Measurements from ENCODE around the gene TOP2A. TPM values are rescaled to one million over a fixed set of nuclear protein-coding genes. Genes with fewer than 3 reads are reported as not detected.

TOP2A gene
- total and polyA plus RNA-seq, 9 of the 15 experiments (the other 6 are each of a cell fraction or from before 2014, with no cell fraction given): 133 to 347 (median 259) TPM

GRCh38 chr17:40362696-40363110, 55.0 kb downstream of the TOP2A start (continued):
- peak in 1 of 2 experiments; percentile 47; a peak in 1 of 4 replicates for TF ChIP-seq MNT (conservative IDR thresholded peaks at IDR 0.05)
- peak; percentile 56; the same call in 1 of the 2 replicates for TF ChIP-seq STAG1 (CRISPR knock-in tag; IDR thresholded peaks at IDR 0.05; ENCODE audit: borderline replicate concordance)
- TF ChIP-seq RBM39 (optimal IDR thresholded peaks at IDR 0.05; ENCODE audit: low read depth, low read length): no peak
- TF ChIP-seq GTF2B (IDR thresholded peaks at IDR 0.05; ENCODE audit: extremely low read depth, insufficient read length): no peak
- TF ChIP-seq PPARD (CRISPR knock-in tag; IDR thresholded peaks at IDR 0.05): no peak
- no peak for TF ChIP-seq HINFP (tag; conservative IDR thresholded peaks at IDR 0.05; ENCODE audit: low read depth)
- no peak for TF ChIP-seq NR2C2 (CRISPR knock-in tag; IDR thresholded peaks at IDR 0.05)
- TF ChIP-seq NR2C2 (tag; IDR thresholded peaks at IDR 0.05): peak; percentile 63; the same call in 1 of the 2 replicates
- TF ChIP-seq FIP1L1 (IDR thresholded peaks at IDR 0.05; ENCODE audit: low read depth, low read length, poor library complexity, severe bottlenecking): peak; percentile 61
- TF ChIP-seq SMARCA4 (IDR thresholded peaks at IDR 0.05): no peak
- no peak for TF ChIP-seq ZNF766 (CRISPR knock-in tag; conservative IDR thresholded peaks at IDR 0.05)
- TF ChIP-seq PRPF4 (IDR thresholded peaks at IDR 0.05; ENCODE audit: insufficient read depth, low read depth, low read length, poor library complexity, severe bottlenecking): no peak
- no peak for TF ChIP-seq ZBED1 (IDR thresholded peaks at IDR 0.05)
- no peak for TF ChIP-seq EWSR1 (IDR thresholded peaks at IDR 0.05; ENCODE audit: borderline replicate concordance, low read depth, partially characterized antibody)
- TF ChIP-seq DACH1 (IDR thresholded peaks at IDR 0.05; ENCODE audit: partially characterized antibody): no peak
- TF ChIP-seq ZNF146 (CRISPR knock-in tag; IDR thresholded peaks at IDR 0.05; ENCODE audit: unreplicated experiment): no peak
- no peak for TF ChIP-seq ZNF668 (CRISPR knock-in tag; IDR thresholded peaks at IDR 0.05)
- TF ChIP-seq ETS2 (tag; IDR thresholded peaks at IDR 0.05; ENCODE audit: borderline replicate concordance, poor library complexity, severe bottlenecking): no peak
- no peak for TF ChIP-seq SMARCB1 (IDR thresholded peaks at IDR 0.05; ENCODE audit: insufficient read length, low read depth)
- TF ChIP-seq ASH1L (IDR thresholded peaks at IDR 0.05; ENCODE audit: borderline replicate concordance, low read depth, partially characterized antibody): no peak
- TF ChIP-seq CBFA2T3 (IDR thresholded peaks at IDR 0.05): no peak
- no peak for TF ChIP-seq KAT7 (CRISPR knock-in tag; IDR thresholded peaks at IDR 0.05; ENCODE audit: borderline replicate concordance)
- no peak for TF ChIP-seq MEIS2 (IDR thresholded peaks at IDR 0.05; ENCODE audit: partially characterized antibody)
- no peak for TF ChIP-seq HDAC6 (IDR thresholded peaks at IDR 0.05; ENCODE audit: low read depth, low read length)
- no peak for TF ChIP-seq HMBOX1 (IDR thresholded peaks at IDR 0.05)
- TF ChIP-seq ZNF23 (CRISPR knock-in tag; IDR thresholded peaks at IDR 0.05): no peak
